ENCODE data around the gene TMEM185B. TPM values are rescaled to one million over a fixed set of nuclear protein-coding genes. Genes with fewer than 3 reads are reported as not detected.

The TMEM185B gene
- total RNA-seq, 1 donor from 2014 or later, result 27.9 TPM

DNA sequence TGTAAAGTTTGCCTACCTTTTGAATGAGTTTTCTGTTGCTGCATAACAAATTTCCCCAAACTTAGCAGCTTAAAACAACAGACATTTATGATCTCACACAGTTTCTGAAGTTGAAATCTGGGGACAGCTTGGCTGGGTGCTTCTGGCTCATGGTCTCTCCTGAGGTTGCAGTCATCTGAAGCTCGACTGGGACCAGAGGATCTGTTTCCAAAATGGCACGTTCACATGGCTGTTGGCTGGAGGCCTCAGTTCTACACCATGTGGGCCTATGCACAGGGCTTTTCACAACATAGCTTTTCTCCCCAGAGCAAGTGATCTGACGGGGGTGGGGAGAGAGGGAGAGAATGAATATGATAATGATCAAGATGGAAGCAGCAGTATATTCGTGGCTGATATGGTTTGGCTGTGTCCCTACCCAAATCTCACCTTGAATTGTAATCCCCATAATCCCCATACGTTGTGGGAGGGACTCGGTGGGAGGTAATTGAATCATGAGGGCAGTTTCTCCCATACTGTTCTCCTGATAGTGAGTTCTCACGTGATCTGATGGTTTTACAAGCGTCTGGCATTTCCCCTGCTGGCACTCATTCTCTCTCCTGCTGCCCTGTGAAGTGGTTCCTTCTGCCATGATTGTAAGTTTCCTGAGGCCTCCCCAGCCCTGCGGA lies 32.9 kb upstream of the TMEM185B start:
- Histone ChIP-seq H3K4me1 (ENCODE audit: insufficient read depth, low read length) (peaks cover 19% of the 10 kb centered on the region), H3K27ac (ENCODE audit: low read depth, low read length) (no peak overlapping the region), H3K27me3 (ENCODE audit: insufficient read depth, low read length) (no peaks in the 10 kb centered on the region), H3K79me2 (ENCODE audit: insufficient read depth, low read length) (peaks cover 69% of the 10 kb centered on the region), H3K36me3 (ENCODE audit: insufficient read depth, low read length) (no peaks in the 10 kb centered on the region), H3K9me3 (ENCODE audit: insufficient read depth, low read depth, low read length) (peaks cover 5% of the 10 kb centered on the region), H4K20me1 (ENCODE audit: insufficient read depth, low read length) (peaks cover 66% of the 10 kb centered on the region), H3K4me3 (ENCODE audit: insufficient read depth, low read depth, low read length) (no peak overlapping the region), H2AFZ (ENCODE audit: low read depth, low read length) (no peak overlapping the region), H3K4me2 (ENCODE audit: low read length) (peak overlapping the region; percentile 22), H3K9ac (ENCODE audit: low read length) (no peak overlapping the region)
- FAIRE-seq (no peak), DNase-seq (ENCODE audit: low read depth) (no peak)
- peak overlapping the region; percentile 52 for H3K4me3 Mint-ChIP-seq (ENCODE audit: unreplicated experiment)
- H3K27ac Mint-ChIP-seq (ENCODE audit: unreplicated experiment), result no peak overlapping the region
- peaks cover 14% of the 10 kb centered on the region for H3K36me3 Mint-ChIP-seq (ENCODE audit: low read depth, unreplicated experiment)
- peaks cover 14% of the 10 kb centered on the region for H3K4me1 Mint-ChIP-seq (ENCODE audit: low read depth, unreplicated experiment)
- TF ChIP-seq EZH2 (IDR thresholded peaks at IDR 0.05; ENCODE audit: insufficient read depth, low read length), result no peak
- TF ChIP-seq, protein P1, sequence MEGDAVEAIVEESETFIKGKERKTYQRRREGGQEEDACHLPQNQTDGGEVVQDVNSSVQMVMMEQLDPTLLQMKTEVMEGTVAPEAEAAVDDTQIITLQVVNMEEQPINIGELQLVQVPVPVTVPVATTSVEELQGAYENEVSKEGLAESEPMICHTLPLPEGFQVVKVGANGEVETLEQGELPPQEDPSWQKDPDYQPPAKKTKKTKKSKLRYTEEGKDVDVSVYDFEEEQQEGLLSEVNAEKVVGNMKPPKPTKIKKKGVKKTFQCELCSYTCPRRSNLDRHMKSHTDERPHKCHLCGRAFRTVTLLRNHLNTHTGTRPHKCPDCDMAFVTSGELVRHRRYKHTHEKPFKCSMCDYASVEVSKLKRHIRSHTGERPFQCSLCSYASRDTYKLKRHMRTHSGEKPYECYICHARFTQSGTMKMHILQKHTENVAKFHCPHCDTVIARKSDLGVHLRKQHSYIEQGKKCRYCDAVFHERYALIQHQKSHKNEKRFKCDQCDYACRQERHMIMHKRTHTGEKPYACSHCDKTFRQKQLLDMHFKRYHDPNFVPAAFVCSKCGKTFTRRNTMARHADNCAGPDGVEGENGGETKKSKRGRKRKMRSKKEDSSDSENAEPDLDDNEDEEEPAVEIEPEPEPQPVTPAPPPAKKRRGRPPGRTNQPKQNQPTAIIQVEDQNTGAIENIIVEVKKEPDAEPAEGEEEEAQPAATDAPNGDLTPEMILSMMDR (IDR thresholded peaks at IDR 0.05; ENCODE audit: insufficient read depth, low read depth, low read length), result no peak
- peaks cover under 1% of the 10 kb centered on the region for H3K27me3 Mint-ChIP-seq (ENCODE audit: low read depth, unreplicated experiment)
- peaks cover 3% of the 10 kb centered on the region for H3K9me3 Mint-ChIP-seq (ENCODE audit: unreplicated experiment)

DNA sequence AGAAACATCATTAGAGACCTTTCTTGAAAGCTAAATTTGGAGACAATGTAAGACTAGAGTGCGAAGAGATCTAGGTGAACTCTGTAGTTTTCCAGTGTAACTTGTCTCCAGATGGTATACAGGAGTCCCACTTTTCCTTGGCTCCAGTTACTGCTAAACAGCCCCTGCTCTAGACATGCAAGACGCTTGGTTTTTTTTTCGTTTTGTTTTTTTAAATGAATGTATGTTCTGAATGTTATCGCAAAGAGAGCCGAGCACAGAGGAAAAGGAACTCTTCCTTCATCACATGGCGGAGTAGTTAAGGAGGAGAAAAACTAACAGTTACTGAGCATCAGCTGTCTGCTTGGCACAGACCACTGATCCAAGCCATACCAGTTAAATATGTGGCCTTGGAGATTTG lies 31.9 kb upstream of the TMEM185B start:
- Histone ChIP-seq H3K4me1 (ENCODE audit: insufficient read depth, low read length) (peaks cover 18% of the 10 kb centered on the region), H3K9ac (ENCODE audit: low read length) (no peak overlapping the region), H3K27me3 (ENCODE audit: insufficient read depth, low read length) (no peaks in the 10 kb centered on the region), H4K20me1 (ENCODE audit: insufficient read depth, low read length) (peaks cover 56% of the 10 kb centered on the region), H3K4me3 (ENCODE audit: insufficient read depth, low read depth, low read length) (no peak overlapping the region), H3K36me3 (ENCODE audit: insufficient read depth, low read length) (no peaks in the 10 kb centered on the region), H2AFZ (ENCODE audit: low read depth, low read length) (no peak overlapping the region), H3K9me3 (ENCODE audit: insufficient read depth, low read depth, low read length) (peaks cover under 1% of the 10 kb centered on the region), H3K4me2 (ENCODE audit: low read length) (no peak overlapping the region), H3K79me2 (ENCODE audit: insufficient read depth, low read length) (peaks cover 59% of the 10 kb centered on the region), H3K27ac (ENCODE audit: low read depth, low read length) (no peak overlapping the region)
- Mint-ChIP-seq H3K4me3 (ENCODE audit: unreplicated experiment) (peak overlapping the region; percentile 8), H3K4me1 (ENCODE audit: low read depth, unreplicated experiment) (peaks cover 14% of the 10 kb centered on the region), H3K27ac (ENCODE audit: unreplicated experiment) (no peak overlapping the region), H3K9me3 (ENCODE audit: unreplicated experiment) (no peaks in the 10 kb centered on the region), H3K27me3 (ENCODE audit: low read depth, unreplicated experiment) (peaks cover 7% of the 10 kb centered on the region), H3K36me3 (ENCODE audit: low read depth, unreplicated experiment) (peaks cover 14% of the 10 kb centered on the region)
- FAIRE-seq (no peak), DNase-seq (ENCODE audit: low read depth) (no peak)
- TF ChIP-seq, protein P1 (IDR thresholded peaks at IDR 0.05; ENCODE audit: insufficient read depth, low read depth, low read length), result no peak
- TF ChIP-seq EZH2 (IDR thresholded peaks at IDR 0.05; ENCODE audit: insufficient read depth, low read length), result no peak

DNA sequence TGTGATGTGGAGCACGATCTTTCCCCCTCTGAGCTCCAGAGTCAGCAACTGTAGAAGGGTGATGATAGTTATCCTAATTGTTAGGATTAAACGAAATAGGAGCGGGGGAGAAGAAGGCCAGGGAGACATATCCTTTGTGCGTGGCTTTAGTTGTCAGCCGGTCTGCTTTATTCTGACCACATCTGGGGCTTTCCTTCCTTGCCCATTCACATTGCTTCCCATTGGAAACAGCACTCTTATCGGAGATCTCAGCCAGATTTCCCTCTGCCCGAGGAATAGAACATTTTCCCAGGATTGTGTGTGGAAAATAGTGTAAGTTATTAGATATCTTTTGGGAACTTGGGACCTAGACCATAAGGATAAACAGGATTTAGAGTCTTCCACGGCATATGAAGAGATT lies 31.0 kb upstream of the TMEM185B start:
- H3K27ac ChIP-seq (ENCODE audit: low read depth, low read length), result no peak overlapping the region
- H4K20me1 ChIP-seq (ENCODE audit: insufficient read depth, low read length), result peaks cover 55% of the 10 kb centered on the region
- H3K36me3 ChIP-seq (ENCODE audit: insufficient read depth, low read length), result no peaks in the 10 kb centered on the region
- H3K79me2 ChIP-seq (ENCODE audit: insufficient read depth, low read length), result peaks cover 58% of the 10 kb centered on the region
- no peak overlapping the region for H2AFZ ChIP-seq (ENCODE audit: low read depth, low read length)
- peak overlapping the region; percentile 90 for H3K9ac ChIP-seq (ENCODE audit: low read length)
- no peaks in the 10 kb centered on the region for H3K27me3 ChIP-seq (ENCODE audit: insufficient read depth, low read length)
- Mint-ChIP-seq H3K9me3 (ENCODE audit: unreplicated experiment) (no peaks in the 10 kb centered on the region), H3K4me1 (ENCODE audit: low read depth, unreplicated experiment) (peaks cover 16% of the 10 kb centered on the region), H3K36me3 (ENCODE audit: low read depth, unreplicated experiment) (peaks cover 11% of the 10 kb centered on the region), H3K27ac (ENCODE audit: unreplicated experiment) (no peak overlapping the region), H3K27me3 (ENCODE audit: low read depth, unreplicated experiment) (peaks cover 15% of the 10 kb centered on the region), H3K4me3 (ENCODE audit: unreplicated experiment) (peak overlapping the region; percentile 94)
- peak overlapping the region; percentile 98 for H3K4me3 ChIP-seq (ENCODE audit: insufficient read depth, low read depth, low read length)
- DNase-seq (ENCODE audit: low read depth) (no peak), FAIRE-seq (no peak)
- TF ChIP-seq EZH2 (IDR thresholded peaks at IDR 0.05; ENCODE audit: insufficient read depth, low read length), result no peak
- TF ChIP-seq, protein P1 (IDR thresholded peaks at IDR 0.05; ENCODE audit: insufficient read depth, low read depth, low read length), result no peak
- no peaks in the 10 kb centered on the region for H3K9me3 ChIP-seq (ENCODE audit: insufficient read depth, low read depth, low read length)
- peak overlapping the region; percentile 99 for H3K4me2 ChIP-seq (ENCODE audit: low read length)
- H3K4me1 ChIP-seq (ENCODE audit: insufficient read depth, low read length), result peaks cover 18% of the 10 kb centered on the region

Measured in astrocyte (in vitro differentiated cells and primary cell).